Skin of body (tissue), 2 donors: Measurements from ENCODE around the gene ATG4B. TPM values are rescaled to one million over a fixed set of nuclear protein-coding genes. Genes with fewer than 3 reads are reported as not detected.
"Not testable (repeated sequence)": the region's sequence is repeated elsewhere in the genome, so short reads cannot be mapped to it uniquely, and the experiment has no call there.

ENCODE experiments used
- DNase-seq: peaks from one replicate; lab custom pipeline; 2025; lab: John Stamatoyannopoulos, UW
- total RNA-seq: library from RNA; depleted of rRNA; stranded (reverse); fragments of >200 nt; gene quantifications from one replicate; pipeline ENCODE4 v1.2.3, GENCODE V29; 2014

ATG4B gene
- 50.2 TPM for total RNA-seq

DNA sequence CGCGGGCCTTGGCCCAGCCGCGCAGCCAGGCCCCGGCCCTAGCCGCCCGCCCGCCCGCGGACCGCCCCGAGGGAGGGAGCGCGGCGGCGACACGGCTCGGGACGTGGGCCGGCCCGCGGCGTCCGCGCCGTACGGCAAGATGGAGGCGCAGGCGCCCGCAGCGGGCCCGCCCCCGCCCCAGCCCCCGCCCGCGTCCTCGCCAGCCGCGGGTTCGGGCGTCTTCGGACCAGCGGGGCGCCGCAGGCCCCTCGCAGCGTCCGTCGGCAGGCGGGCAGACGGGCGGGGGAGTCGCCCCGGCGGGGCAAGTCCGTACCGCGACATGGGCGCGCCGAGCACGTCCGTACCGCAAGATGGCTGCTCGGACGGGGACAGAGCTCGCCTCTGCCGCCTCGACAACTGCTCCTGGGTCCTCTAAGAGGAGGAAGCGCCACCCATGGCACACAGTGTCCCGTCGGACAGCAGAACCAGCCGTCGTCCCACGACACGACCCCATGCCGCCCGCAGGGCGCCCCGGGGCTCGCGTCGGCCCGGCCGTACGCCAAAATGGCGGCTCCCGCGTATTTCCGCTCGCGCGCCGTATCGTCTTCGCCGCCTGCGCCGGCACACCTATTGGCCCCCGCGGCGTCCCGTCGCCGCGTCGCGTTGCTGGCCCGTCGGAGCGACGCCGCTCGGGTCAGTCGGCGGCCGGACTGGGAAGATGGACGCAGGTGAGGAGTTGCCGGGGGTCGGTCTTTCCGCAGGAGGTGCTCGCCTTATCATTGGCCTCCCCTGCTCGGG is at the start of gene ATG4B, which contains the start of gene THAP4:
Gene ATG4B (plus strand): TSS at position 676 of the 777 bp plus-strand sequence. CDS start 22 bp downstream, at position 698.
Gene THAP4 (minus strand): TSS at position 141 of the 777 bp plus-strand sequence. CDS start 141 bp downstream, outside the sequence.
- peak; percentile 88 for DNase-seq

DNA sequence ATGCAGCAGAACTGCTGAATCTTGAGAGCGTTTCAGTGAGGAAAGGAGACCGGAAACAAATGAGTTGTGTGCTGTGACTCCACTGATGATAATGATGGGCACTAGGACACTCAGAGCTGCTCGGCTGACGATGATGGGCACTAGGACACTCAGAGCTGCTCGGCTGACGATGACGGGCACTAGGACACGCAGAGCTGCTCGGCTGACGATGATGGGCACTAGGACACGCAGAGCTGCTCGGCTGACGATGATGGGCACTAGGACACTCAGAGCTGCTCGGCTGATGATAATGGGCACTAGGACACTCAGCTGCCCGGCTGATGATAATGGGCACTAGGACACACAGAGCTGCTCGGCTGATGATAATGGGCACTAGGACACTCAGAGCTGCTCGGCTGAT is 47.6 kb upstream of the ATG4B start:
- not testable (repeated sequence) for DNase-seq

DNA sequence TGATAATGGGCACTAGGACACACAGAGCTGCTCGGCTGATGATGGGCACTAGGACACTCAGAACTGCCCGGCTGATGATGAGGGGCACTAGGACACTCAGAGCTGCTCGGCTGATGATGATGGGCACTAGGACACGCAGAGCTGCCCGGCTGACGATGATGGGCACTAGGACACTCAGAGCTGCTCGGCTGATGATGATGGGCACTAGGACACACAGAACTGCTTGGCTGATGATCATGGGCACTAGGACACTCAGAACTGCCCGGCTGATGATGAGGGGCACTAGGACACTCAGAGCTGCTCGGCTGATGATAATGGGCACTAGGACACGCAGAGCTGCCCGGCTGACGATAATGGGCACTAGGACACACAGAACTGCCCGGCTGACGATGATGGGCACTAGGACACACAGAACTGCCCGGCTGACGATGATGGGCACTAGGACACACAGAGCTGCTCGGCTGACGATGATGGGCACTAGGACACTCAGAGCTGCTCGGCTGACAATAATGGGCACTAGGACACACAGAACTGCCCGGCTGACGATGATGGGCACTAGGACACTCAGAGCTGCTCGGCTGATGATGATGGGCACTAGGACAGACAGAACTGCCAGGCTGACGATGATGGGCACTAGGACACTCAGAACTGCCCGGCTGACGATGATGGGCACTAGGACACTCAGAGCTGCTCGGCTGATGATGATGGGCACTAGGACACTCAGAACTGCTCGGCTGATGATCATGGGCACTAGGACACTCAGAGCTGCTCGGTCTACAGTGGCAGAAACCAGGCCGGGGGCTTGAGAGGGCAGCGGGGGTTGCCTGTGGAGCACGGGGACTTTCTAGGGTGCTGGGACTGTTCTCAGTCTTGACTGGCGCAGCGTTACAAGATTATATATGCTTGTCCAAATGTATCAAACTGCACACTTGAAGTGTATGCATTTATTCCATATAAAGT is 46.7 kb upstream of the ATG4B start:
- not testable (repeated sequence) for DNase-seq

DNA sequence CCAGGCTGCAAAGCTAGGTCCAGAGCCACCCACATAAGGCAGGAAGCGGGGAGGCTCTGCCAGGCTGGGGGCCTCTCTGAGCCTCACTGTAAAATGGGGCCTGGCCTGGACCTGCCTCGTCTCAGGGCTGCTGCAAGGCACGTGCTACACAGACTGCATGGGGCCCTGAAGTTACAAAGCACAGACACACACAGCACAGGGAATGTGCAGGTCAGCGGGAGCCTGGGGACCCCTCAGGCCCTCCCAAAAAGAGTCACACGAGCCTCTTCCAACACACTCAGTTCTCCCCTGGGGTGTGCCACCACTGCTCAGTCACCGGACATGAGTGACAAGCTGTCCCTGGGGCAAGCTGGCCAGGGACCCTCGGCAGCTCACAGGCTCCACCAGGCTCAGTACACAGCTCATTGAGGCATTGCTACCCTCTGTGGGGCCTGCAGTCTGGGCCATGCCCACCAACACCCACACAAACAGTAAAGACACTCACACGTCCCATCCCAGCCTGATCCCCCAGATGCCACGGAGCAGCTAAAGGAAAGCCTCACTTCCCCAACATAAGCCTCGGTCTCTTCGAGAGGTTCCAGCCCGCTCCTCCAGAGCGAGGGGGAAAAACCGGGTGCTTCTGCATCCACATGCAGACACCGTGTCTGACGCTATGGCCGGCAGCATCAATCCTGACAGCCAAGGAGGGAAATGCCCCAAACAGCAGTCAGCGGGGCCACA is 45.2 kb upstream of the ATG4B start:
- DNase-seq, result no peak

DNA sequence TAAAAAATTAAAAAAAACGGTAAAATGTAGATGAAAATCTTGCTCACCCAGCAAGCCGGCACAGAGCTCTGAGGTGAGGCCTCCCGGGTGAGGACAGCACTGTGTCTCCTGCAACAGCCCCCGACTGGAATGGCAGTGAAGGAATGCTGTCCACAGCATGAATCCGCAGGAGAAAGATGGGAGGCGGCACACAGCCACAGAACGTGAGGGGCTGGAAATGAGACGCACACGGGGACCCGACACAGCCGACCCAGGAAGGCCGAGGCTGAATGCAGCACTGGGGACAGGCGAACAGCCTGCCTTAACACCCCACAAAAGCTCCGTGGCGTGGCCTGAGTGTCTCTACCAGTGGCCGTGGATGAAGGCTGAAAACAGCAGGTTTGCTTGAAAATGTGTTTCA is 44.2 kb upstream of the ATG4B start:
- DNase-seq, result no peak

DNA sequence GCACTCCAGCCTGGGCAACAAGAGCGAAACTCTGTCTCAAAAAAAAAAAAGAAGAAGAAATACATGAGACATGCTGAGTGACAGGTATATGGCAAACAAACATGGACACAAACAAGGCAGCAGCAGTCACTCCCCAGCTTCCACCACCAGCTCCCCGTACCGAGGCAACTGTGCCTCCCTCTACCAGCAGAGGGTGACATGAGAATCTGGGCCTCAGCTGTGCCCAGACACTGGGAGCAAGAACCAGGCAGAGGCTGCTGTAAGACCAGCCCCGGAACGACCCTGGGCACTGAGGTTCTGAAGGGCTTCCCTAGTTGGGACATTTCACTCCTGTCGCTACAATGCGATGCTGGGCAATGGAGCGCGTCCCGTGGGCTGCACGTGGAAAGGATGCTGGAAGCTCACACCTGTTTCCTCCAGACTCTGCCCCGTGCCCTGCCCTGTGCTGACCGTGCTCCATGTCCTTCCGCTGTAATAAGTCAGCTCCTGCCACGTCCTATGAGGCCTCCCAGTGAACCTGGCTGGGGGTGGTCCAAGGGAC is 41.8 kb upstream of the ATG4B start:
- no peak for DNase-seq

DNA sequence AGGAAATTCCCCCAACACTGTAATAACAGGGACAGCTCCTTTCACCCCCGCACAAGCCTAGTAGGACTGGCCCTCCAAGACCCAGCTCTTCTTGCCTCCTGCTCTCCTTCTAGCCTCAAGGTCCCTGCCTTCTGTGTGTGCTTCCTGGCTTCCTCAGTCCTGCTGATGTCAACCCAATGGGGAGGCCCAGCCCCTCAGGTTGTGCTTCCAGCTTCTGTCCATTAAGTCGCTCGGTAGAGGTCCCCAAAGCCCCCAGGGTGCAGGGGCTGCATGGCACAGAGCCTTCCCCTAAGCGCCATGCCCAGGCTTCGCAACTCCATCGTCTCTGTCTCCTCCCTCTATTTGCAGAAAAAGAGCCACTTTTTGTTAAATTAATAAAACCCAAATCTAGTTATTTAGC is 39.9 kb upstream of the ATG4B start:
- no peak for DNase-seq

DNA sequence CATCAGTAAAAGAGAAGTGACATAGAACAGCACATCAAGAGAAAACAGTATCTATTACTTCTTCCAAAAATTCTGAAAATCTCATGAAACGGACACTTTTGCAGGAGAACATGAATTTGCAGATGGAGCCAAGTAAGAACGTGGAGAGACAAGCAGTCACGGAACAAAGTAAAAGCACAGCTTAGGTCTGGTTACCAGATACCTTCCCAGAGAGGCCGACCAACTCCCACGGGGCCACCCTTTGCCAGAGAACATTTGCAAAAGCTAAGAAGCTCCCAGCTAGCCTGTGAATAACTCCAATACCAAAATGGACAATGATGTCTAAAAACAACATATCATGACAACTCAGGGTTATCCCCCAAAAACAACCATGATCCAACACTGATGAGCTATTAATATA is 39.4 kb upstream of the ATG4B start:
- no peak for DNase-seq

DNA sequence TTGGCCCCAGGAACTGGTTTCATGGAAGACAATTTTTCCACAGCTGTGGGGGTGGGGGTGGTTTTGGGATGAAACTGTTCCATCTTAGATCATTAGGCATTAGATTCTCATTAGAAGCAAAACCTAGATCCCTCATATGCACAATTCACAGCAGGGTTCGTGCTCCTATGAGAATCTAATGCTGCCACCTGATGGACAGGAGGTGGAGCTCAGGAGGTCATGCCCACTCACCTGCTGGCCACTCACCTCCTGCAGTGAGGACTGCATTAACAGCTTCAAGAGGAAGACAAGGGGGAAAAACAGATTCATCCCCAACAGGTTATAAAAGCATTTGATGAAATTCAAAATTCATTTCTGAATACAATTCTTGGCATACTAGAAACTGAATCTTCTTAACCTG is 39.0 kb upstream of the ATG4B start:
- DNase-seq, result no peak

DNA sequence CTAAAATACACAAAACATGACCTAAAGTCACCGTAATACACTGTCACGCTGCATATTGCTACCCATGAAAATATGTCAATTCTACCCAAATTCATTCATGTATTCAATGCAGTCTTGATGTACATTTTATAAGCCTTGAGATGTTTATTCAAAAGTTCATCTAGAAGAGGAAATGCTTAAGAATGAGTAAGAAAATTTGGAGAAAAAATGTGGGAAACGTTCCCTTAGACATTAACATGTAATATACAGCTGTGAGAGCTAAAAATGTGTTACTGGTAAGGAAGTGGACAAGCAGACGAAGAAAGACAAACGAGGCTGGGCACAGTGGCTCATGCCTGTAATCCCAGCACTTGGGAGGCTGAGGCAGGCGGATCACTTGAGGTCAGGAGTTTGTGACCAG is 37.9 kb upstream of the ATG4B start:
- DNase-seq, result no peak

DNA sequence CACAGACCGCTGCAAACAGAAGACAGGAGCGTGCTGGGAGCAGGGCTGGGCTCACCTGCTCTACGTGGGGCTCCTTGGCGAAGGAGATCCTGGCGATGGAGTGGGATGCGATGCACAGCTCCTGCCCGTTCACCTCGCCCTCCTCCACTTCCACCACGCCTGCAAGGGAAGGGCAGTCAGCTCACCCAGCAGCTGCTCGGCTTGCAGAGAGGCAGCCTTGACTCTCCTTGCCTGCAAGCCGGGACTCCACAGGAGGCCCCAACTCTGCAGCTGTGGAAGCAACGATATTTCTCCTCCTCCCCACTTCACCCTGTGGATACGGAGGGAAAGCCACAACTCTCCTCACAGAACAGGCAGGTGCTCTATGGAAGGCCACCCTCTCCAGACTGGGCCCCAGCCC is 35.7 kb upstream of the ATG4B start:
- DNase-seq, result no peak

DNA sequence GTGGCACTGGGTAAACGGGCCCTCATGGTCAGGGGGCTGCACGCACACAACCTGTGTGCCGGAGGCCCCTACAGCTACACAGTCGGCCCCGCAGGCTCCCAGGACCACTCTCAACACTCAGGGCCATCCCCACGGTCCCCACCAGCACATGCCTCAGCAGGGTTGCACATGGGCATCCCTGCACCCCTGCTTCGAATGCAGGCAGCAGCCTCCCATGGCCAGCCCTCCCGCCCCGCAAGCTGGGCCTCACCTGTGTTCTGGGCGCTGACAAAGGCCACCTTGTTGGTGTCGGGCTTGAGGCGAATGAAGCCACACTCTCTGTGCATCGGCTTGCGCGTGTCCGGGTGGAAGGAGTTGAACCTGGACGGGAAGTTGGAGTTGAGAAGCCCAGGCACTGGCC is 34.8 kb upstream of the ATG4B start:
- no peak for DNase-seq

DNA sequence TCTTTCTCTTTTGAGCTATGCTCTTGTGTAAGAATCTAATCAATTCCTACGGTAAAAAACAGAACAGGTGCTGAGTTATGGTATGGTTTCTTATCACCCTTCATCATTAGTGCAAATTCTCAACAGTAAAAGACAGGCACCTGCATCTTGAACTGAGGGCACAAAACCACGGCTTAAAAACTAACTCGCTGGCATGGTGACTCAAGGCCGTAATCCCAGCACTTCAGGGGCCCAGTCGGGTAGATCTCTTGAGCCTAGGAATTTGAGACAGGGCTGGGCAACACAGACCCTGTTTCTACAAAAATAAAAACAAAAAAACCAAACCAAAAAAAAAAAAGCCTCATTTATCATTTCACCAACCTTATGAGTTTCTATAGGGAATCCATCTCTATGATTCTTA is 33.8 kb upstream of the ATG4B start:
- DNase-seq, result no peak

DNA sequence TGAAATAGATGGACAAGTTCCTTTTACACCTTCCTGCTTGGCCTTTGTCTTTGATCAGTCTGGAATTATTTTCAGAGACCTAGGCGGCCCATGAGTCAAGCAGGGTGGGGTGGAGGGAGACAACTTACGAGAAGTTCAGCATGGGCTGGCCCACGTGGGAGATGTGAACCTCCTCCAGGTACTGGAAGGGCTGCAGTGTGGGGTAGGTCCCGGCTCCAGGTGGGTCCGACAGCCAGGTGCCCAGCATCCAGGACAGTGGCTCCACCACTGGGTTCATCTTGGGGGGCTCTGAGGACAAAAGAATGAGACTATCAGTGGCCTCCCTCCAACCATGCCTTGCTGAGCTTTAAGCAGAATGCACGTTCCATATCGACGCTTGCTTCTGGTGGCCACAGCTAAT is 31.3 kb upstream of the ATG4B start:
- DNase-seq, result no peak

DNA sequence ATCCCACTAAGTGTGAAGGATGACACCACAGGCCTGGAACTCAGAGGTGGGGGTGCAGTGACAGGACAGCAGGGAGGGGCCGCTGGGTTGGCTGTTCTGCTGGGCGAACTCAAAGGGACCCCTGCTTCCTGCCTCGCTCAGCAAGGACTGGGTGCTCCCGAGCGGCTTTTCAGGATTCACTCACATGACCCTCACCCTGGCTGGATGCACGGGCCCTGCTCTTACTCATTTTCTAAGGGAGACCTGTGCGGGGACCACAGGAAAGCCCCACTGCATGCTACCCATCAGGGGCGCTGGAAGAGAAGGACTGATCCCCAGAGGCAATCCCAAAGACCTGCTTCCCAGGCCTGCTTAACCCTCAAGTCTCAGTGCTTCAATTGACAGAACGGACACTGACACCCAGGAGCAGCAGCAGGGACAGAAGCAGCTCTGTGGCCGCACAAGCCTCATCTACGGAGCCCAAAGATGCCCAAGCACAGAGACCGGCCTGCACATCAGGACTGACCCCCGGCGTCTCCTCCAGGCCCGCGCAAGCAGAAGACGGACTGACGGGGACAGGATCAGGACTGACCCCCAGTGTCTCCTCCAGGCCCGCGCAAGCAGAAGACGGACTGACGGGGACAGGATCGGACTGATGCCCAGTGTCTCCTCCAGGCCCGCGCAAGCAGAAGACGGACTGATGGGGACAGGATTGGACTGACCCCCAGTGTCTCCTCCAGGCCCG is 30.2 kb upstream of the ATG4B start:
- no peak for DNase-seq

DNA sequence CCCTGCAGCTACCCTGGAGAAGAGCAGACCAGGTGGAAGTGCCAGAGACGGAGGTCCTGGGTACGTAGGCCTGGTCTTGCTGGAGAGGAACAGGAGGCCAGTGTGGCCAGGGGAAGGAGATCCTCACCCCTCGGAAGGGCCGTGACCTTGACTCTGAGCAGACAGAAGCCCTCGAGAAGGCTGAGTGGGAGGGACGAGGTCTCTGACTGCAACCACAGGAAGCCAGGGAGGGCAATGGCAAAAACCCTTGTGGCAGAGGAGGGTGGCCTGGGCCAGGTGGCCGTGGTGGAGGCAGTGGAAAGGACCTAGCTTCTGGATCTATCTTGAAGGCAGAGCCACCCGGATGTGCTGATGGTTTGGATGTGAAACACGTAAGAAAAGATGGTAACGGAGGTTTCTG is 28.6 kb upstream of the ATG4B start:
- no peak for DNase-seq

DNA sequence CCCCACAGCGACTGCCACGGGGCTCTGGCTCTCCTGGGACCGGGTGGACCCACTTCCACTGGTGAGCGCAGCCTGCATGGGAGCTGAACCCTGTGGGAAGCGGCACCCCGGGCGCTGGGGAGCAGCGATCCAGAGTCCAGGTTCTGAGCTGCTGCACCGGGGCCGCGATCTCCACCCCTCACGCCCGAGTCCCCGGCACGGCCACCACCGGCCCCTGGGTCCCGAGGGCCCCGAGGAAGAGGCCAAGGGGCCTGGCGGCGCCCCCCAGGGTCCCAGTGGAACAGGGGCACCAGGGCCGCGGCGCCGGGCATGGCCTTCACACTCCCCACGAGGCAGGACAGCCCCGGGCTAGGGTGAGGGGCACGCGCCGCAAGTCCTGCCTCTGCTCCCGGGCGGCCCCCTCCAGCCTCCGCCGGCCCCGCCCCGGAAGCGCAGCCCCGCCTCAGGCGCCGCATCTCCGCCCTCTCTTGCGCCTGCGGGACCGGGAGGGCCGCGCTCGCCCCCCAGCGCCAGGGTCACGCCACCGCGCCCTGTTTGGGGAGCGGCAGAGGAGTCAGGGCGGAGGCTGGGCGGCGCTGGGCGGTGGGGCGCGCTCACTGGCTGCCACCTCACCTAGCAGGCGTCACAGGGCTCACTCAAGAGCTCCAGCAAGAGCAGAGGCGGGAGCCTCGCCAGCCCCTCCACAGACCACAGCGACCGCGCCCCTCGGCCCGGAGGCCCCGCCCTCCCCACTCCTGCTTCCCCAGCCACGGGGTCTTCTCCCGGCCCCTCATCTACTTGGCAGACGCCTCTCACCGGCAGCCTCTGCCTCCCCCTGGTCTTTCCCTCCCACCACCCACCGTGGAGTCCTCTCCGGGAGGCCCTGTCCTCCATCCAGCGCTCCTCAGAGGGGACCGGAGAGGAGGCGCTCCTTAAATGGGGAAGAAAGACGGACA is 27.4 kb upstream of the ATG4B start:
- peak; percentile 46 for DNase-seq

DNA sequence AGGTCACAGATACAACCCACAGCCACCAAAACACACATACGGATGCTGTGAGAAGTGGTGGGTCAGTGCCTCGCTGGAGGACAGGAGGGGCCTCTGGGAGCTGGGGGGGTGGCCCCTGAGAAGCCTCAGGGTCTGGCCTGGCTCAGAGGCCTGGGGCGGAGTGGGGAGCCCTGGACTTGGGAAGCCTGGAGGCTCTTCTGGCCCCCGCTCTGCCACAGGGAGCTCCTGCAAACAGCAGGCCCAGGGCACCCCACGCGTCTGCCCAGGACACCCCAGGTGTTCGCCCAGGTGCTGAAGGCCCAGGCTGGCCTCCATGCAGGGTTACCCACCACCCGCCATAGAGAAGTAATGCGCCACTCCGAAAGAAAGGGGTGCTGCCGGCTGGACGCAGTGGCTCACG is 26.4 kb upstream of the ATG4B start:
- DNase-seq, result no peak

DNA sequence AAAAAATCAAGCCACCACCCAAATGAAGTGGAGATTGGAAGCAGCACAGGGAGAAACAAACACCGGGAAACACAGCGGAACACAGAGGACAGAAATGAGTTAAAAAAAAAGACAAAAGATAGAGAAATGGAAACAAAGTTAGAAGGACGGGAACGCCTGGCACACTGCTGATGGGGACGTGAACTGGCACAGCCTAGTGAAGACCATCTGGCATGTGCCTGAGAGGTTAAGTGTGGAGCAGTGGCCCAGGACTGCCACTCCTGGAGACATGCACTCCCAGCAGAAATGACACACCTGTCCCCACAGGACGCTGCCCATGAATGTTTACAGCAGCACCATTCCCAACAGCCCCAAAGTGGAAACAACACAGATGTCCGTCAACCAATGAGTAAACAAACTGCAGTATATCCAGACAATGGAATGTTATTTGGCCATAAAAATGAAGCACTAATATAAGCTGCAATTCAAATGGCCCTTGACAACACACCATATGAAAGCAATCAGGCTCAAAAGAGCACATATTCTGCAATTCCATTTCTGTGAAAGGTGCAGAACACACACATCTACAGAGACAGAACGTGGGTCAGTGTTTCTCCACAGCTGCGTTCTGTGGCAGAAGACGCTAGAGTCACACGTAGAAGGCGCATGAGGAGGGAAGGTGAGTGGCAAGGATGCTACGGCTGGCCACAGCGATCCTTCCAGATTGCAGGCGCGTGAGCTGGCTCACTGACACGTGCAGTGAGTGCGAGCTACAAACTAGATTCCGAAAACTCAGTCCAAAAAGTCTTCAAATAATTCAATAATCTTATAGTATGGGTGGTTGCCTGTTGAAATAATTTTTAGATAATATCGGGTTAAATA is 25.1 kb upstream of the ATG4B start:
- DNase-seq, result peak; percentile 7
